GM19035 (cell line): ENCODE results near the gene SERINC3.
A peak's percentile ranks its signal among the peaks of the same experiment; 100 is the strongest.
"Not testable (repeated sequence)": the region's sequence is repeated elsewhere in the genome, so short reads cannot be mapped to it uniquely, and the experiment has no call there.

Experiments used
- ATAC-seq: cut with Tn5 transposase; IDR thresholded peaks from one replicate; pipeline ENCODE4 v1.9.1; 2021; ENCODE audit not compliant: unreplicated experiment

The SERINC3 gene

GRCh38 chr20:44494681-44495080 is 27.2 kb downstream of the SERINC3 start:
- no peak for ATAC-seq

GRCh38 chr20:44494266-44494665 is 27.6 kb downstream of the SERINC3 start:
- ATAC-seq: no peak

DNA sequence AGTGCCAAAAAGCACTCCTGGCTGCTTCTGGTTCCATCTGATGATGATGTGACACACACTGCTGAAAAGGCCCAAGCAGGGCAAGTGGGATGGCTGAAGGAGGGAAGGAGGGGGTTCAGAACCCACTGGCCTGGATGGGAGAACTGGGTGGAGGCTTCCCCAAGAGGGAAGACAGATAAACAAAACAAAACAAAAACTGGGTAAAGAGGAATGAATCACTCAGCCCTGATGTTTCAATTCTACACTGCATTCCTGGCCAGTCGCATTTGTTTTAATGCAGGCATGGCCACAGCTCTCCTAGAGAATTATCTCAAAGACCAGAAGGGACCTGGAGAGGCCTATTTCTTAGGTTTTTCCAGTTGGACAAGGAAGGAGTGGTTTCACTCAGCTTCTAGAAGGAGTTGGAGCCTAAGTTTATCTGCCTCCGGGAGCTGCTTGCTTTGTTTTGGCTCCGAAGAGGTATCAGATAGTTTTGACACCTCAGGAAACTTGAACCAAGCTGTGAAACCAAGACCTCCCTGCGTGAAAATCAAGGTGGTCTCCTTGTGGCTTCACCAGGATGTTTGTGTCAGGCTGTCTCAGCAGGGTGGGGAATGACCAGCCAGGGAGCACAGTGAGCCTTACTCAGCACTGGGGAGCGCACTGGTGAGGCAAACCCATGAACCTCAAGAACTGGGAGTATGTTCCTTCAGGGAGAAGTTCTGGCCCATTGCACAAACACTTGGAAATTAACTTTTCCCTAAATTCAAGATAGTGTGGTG is 30.1 kb downstream of the SERINC3 start:
- ATAC-seq: no peak

- ATAC-seq: no peak
Measured at GRCh38 chr20:44489931-44490330, 31.9 kb downstream of the SERINC3 start.

- ATAC-seq: no peak
Measured at GRCh38 chr20:44489223-44489622, 32.6 kb downstream of the SERINC3 start.

GRCh38 chr20:44488551-44488950 is 33.3 kb downstream of the SERINC3 start:
- ATAC-seq: no peak

- ATAC-seq: no peak
Measured at GRCh38 chr20:44485830-44486198, 36.1 kb downstream of the SERINC3 start.

DNA sequence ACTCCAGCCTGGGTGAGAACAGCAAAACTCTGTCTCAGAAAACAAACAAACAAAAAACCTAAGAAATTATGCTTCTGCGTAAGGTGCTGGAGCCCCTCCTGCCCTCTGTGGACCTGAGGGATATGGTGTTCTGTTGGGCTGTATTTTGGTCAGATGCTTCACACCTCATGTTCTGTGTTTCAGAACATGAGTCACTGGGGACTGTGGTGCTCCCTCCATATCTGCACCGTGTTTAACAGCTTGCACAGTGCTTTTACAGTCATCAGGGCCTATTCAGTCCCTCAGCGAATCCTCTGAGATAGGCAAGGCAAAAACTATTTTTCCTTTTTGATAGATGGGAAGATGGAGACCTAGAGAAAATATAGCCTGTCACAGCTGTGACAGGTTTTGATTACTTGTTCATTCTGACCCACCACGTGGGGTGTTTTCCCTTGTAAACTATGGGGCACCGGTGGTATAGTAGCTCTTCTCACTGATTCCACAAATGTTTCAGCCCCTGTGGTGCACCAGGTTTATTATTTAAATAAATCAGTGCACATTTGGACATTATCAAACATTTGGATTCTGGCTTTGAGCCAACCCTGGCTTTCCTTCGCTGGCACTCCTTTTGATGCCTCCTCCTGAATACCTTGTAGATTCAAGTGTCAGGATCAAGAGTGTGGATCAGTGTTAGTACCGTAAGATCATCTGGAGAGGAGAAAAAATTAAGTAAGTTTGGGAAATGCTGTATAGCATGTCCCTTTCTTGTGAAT is 36.6 kb downstream of the SERINC3 start:
- no peak for ATAC-seq

GRCh38 chr20:44483112-44483511 is 38.8 kb downstream of the SERINC3 start:
- no peak for ATAC-seq

- no peak for ATAC-seq
Measured at GRCh38 chr20:44481719-44482416, 40.0 kb downstream of the SERINC3 start.

GRCh38 chr20:44480097-44480496 is 41.8 kb downstream of the SERINC3 start:
- ATAC-seq: no peak

GRCh38 chr20:44479643-44480042 is 42.2 kb downstream of the SERINC3 start:
- no peak for ATAC-seq

DNA sequence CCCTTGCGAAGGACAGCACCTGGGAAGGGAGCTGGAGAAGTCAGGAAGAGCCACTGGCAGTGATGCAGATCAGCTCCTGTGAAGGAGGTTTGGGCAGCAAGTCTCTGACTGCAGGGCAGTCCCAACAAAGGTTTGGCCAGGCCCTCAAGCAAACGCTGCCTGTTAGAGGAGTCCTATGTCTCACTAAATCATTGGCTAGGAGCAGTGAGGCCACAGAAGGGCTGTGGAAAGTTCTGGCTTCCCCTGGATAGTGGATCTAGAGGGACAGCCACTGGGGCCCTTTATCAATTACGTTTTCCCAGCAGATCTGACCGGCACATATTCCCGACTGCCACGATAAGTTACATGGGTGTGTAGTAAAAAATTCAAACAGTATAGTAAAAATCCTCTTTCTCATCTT is 43.7 kb downstream of the SERINC3 start:
- ATAC-seq: no peak

DNA sequence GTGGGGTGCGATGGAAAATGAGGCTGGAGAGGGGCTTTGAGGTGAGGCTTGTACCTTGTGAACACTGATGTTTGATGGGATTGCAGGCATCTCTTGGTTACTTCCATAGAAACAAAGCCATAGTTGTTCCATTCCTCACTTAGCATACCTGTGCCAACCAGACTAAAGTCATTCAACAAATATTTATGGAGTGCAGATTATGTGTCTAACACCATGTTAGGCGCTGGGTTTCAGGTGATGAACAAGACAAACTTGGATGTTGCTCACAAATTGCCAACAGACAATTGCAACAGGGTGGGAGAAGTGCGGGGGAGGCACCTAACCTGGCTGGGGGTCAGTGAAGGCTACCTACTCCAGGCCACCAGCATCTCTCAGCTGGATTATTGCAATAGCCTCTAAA is 44.7 kb downstream of the SERINC3 start:
- ATAC-seq: no peak

GRCh38 chr20:44475694-44476560 is 45.9 kb downstream of the SERINC3 start, which contains the start of gene TTPAL:
TTPAL (plus strand) TSS chr20:44475874; CDS start chr20:44480000, 4,126 bp downstream.
- peak; percentile 96 for ATAC-seq

DNA sequence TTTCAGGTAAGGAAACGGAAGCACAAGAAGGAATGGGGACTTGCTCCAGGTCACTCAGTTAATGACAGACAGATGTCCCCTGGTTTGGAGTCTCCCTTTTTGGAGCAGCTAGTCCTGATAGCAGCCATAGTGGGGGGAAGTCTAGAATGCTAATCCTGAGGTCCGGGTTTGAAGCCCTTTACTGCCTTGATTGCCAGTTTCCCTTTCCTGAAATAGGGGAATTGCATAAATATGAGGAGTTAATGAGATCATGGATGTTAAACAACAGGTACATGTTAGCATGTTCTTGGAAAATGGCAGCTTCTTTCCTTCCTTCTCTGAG is 46.5 kb downstream of the SERINC3 start:
- no peak for ATAC-seq

DNA sequence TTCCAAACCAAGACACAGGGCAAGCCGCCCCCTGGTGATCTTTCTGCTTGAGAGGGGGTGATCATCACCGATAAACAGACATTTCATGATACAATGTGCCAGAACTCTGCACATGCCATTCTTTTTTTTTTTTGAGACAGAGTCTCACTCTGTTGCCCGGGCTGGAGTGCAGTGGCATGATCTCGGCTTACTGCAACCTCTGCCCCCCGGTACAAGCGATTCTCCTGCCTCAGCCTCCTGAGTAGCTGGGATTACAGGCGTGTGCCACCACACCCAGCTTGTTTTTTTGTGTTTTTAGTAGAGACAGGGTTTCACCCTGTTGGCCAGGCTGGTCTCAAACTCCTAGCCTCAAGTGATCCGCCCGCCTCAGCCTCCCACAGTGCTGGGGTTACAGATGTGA is 49.6 kb downstream of the SERINC3 start:
- not testable (repeated sequence) for ATAC-seq

DNA sequence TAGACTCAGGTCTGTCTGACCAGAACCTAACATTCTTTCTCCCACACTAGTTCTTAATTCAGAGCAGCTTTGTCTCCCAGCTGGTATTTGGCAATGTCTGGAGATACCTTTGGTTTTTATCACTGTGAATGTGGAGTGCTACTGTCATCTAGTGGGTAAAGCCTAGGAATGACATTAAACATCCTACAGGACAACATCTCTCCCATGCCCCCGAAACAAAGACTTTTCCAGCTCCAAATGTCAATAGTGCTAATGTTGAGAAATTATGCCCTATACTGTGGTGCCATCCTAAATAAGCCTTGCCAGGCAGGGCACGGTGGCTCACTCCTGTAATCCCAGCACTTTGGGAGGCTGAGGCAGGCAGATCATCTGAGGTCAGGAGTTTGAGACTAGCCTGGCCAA is 50.4 kb downstream of the SERINC3 start:
- no peak for ATAC-seq

DNA sequence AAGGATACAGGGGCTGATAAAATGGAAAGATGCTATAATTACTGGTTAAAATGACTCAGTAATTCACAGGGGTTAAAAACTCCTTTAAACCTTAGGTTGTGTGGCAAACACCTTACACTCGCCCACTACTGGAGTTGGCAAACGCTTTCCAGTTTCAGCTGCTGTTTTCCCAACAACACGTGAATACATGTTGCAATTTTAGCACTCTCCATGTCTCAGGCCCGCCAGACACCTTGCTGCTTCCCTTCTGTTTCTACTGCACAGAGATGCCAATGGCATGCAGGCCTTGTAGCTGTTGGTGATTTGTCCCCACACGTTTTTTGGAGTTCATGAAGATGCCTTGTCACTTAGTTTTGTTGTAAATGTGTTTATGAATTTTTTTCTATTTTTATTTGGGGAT is 51.5 kb downstream of the SERINC3 start:
- no peak for ATAC-seq

- no peak for ATAC-seq
Measured at GRCh38 chr20:44468044-44468782, 53.7 kb downstream of the SERINC3 start.
